Gastroesophageal sphincter (tissue), 3 donors: ENCODE results near the gene AP4E1.

Source experiments
- POLR2A ChIP-seq, 2 donors: fragments of 450-650 bp; IDR thresholded peaks; one replicate each; pipeline ENCODE4 v1.6.1; 2017; ENCODE audit warnings: antibody characterized with exemption in 2 of 2, mild to moderate bottlenecking in 2 of 2, moderate library complexity in 1 of 2
- POLR2AphosphoS5 ChIP-seq: sonication (generic); formaldehyde crosslinking; IDR thresholded peaks from one replicate; pipeline ENCODE4 v1.6.1; 2017; ENCODE audit warnings: antibody characterized with exemption
- TF ChIP-seq, protein P1 (sequence below), 4 experiments: fragments of 200-600 bp in 2 of 4; fragments of 450-650 bp in 2 of 4; sonication (generic) in 1 of 4; IDR thresholded peaks; one replicate each; pipeline ENCODE4 v1.5.1; 2017 to 2019; ENCODE audit warnings: antibody characterized with exemption in 4 of 4, mild to moderate bottlenecking in 2 of 4, moderate library complexity in 2 of 4

DNA sequence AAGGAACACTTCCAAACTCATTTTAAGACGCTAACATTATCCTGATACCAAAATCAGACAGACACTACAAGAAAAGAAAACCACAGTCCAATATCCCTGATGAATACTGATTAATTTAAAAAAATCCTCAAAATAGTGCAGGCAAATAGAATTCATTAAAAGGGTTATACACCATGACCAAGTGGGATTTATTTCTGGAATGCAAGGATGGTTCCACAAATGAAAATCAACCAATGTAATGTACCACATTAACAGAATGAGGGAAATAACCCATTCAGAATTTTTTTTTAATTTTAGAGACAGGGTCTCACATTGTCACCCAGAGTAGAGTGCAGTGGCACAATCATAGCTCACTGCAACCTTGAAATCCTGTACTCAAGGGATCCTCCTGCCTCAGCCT is 17.3 kb upstream of the AP4E1 start:
- TF ChIP-seq, protein P1, sequence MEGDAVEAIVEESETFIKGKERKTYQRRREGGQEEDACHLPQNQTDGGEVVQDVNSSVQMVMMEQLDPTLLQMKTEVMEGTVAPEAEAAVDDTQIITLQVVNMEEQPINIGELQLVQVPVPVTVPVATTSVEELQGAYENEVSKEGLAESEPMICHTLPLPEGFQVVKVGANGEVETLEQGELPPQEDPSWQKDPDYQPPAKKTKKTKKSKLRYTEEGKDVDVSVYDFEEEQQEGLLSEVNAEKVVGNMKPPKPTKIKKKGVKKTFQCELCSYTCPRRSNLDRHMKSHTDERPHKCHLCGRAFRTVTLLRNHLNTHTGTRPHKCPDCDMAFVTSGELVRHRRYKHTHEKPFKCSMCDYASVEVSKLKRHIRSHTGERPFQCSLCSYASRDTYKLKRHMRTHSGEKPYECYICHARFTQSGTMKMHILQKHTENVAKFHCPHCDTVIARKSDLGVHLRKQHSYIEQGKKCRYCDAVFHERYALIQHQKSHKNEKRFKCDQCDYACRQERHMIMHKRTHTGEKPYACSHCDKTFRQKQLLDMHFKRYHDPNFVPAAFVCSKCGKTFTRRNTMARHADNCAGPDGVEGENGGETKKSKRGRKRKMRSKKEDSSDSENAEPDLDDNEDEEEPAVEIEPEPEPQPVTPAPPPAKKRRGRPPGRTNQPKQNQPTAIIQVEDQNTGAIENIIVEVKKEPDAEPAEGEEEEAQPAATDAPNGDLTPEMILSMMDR (IDR thresholded peaks at IDR 0.05) = no peak
- no peak for TF ChIP-seq POLR2A (IDR thresholded peaks at IDR 0.05)
- no peak for TF ChIP-seq POLR2AphosphoS5
